HCT116 (cell line): Measurements from ENCODE around the gene RANBP10. TPM values are rescaled to one million over a fixed set of nuclear protein-coding genes. Genes with fewer than 3 reads are reported as not detected.

Experiments used
- ATAC-seq: fragments of 200-7000 bp; cut with Tn5 transposase; 2 replicates; pipeline ENCODE4 v1.9.1; 2020; ENCODE audit warnings: mild to moderate bottlenecking, moderate library complexity
- BruUV-seq: library from RNA; stranded (reverse); fragments of 400-500 nt; replicated peaks from 2 replicates; lab custom pipeline; 2021; lab: Mats Ljungman, UMichigan
- CTCF ChIA-PET: fragments of 300-600 bp; sonication (Branson Sonifier 250); formaldehyde crosslinking; loops from one replicate; lab custom pipeline; 2021; ENCODE audit warnings: antibody characterized with exemption; lab: Charles Lee
- POLR2A ChIA-PET: fragments of 300-600, 350-600 bp; sonication (Branson Sonifier 250); formaldehyde crosslinking; loops from one replicate; lab custom pipeline; 2021; ENCODE audit warnings: antibody characterized with exemption; lab: Charles Lee
- RAD21 ChIA-PET, 2 experiments: fragments of 300-600 bp; sonication (Branson Sonifier 250); formaldehyde crosslinking; loops; one replicate each; lab custom pipeline; 2023; ENCODE audit warnings: low total read pairs in 2 of 2; ENCODE audit not compliant: uncharacterized antibody in 2 of 2, unreplicated experiment in 2 of 2, low non-redundant PET in 1 of 2; lab: Charles Lee
- DNase-seq: peaks from one replicate; pipeline ENCODE4 v3.0.0-alpha.2; 2010; ENCODE audit warnings: low read depth, low spot score
- H2AFZ ChIP-seq: fragments of 200-600 bp; shearing (Covaris generic), sonication (generic); 2 replicates; pipeline ENCODE4 v1.6.1; 2017; ENCODE audit warnings: low read depth, mixed run types, mixed read lengths, antibody characterized with exemption, low read length; ENCODE audit not compliant: poor library complexity, severe bottlenecking
- H3K27ac ChIP-seq: 2 replicates; pipeline ENCODE4 v1.5.1; 2012; ENCODE audit warnings: low read depth, low read length
- H3K27me3 ChIP-seq: fragments of 200-600 bp; sonication (generic); 2 replicates; pipeline ENCODE4 v1.6.1; 2016; ENCODE audit warnings: mixed run types, low read length, mixed read lengths; ENCODE audit not compliant: insufficient read depth
- H3K36me3 ChIP-seq, 2 experiments: fragments of 200-500 bp in 1 of 2; fragments of 200-600 bp in 1 of 2; sonication (Bioruptor generic) in 1 of 2; sonication (generic) in 1 of 2; 2 replicates each; pipeline versions ENCODE4 v1.5.1 to v1.6.1; 2014 to 2016; ENCODE audit warnings: low read length in 2 of 2, inconsistent platforms in 1 of 2, mixed read lengths in 1 of 2, mixed run types in 1 of 2; ENCODE audit not compliant: insufficient read depth in 2 of 2, control insufficient read depth in 1 of 2
- H3K4me1 ChIP-seq, 2 experiments: fragments of 200-600 bp in 1 of 2; sonication (generic) in 1 of 2; 2 replicates each; pipeline versions ENCODE4 v1.5.1 to v1.6.1; 2012 to 2017; ENCODE audit warnings: low read length in 2 of 2, inconsistent platforms in 1 of 2, mild to moderate bottlenecking in 1 of 2, mixed read lengths in 1 of 2, mixed run types in 1 of 2, moderate library complexity in 1 of 2; ENCODE audit not compliant: insufficient read depth in 2 of 2, control insufficient read depth in 1 of 2
- H3K4me2 ChIP-seq: fragments of 200-600 bp; sonication (generic); 2 replicates; pipeline ENCODE4 v1.6.1; 2017; ENCODE audit warnings: mixed run types, low read length, mixed read lengths
- H3K4me3 ChIP-seq, 2 experiments: fragments of 200-600 bp in 1 of 2; sonication (generic) in 1 of 2; replicated peaks in 1 of 2; 2 replicates each; pipeline ENCODE4 v1.5.1; 2011 to 2016; ENCODE audit warnings: low read length in 2 of 2, control low read depth in 1 of 2, low read depth in 1 of 2, mild to moderate bottlenecking in 1 of 2, mixed read lengths in 1 of 2, mixed run types in 1 of 2
- H3K79me2 ChIP-seq: fragments of 200-600 bp; sonication (generic); 2 replicates; pipeline ENCODE4 v1.6.1; 2017; ENCODE audit warnings: mild to moderate bottlenecking, mixed run types, low read length, moderate library complexity, mixed read lengths; ENCODE audit not compliant: insufficient read depth
- H3K9ac ChIP-seq: fragments of 200-600 bp; sonication (generic); 2 replicates; pipeline ENCODE4 v1.6.1; 2016; ENCODE audit warnings: low read length, mixed read lengths
- H3K9me2 ChIP-seq: fragments of 200-600 bp; sonication (generic), shearing (Covaris generic); 2 replicates; pipeline ENCODE4 v1.6.1; 2017; ENCODE audit warnings: mixed run types, mild to moderate bottlenecking, moderate library complexity; ENCODE audit not compliant: insufficient read depth
- H3K9me3 ChIP-seq, 2 experiments: fragments of 200-500 bp in 1 of 2; fragments of 200-600 bp in 1 of 2; sonication (Bioruptor generic) in 1 of 2; sonication (generic) in 1 of 2; 2 replicates each; pipeline ENCODE4 v1.6.1; 2014 to 2017; ENCODE audit warnings: low read length in 2 of 2, mixed read lengths in 2 of 2, inconsistent platforms in 1 of 2, low read depth in 1 of 2, mild to moderate bottlenecking in 1 of 2, mixed run types in 1 of 2, moderate library complexity in 1 of 2; ENCODE audit not compliant: control insufficient read depth in 1 of 2, insufficient read depth in 1 of 2
- H4K20me1 ChIP-seq: fragments of 200-600 bp; sonication (generic), shearing (Covaris generic); 2 replicates; pipeline ENCODE4 v1.6.1; 2017; ENCODE audit warnings: mixed run types, mild to moderate bottlenecking, moderate library complexity; ENCODE audit not compliant: insufficient read depth
- EZH2 ChIP-seq: fragments of 200-600 bp; sonication (generic); IDR thresholded peaks from 2 replicates; pipeline ENCODE4 v1.6.1; 2017; ENCODE audit warnings: antibody characterized with exemption, mixed run types
- EZH2phosphoT487 ChIP-seq: fragments of 200-600 bp; IDR thresholded peaks from 2 replicates; pipeline ENCODE4 v1.6.1; 2018; ENCODE audit warnings: antibody characterized with exemption, borderline replicate concordance
- FOSL1 ChIP-seq: IDR thresholded peaks from 2 replicates; pipeline ENCODE4 v1.6.1; 2012; ENCODE audit warnings: low read depth
- JUND ChIP-seq: IDR thresholded peaks from 2 replicates; pipeline ENCODE4 v1.6.1; 2012
- POLR2A ChIP-seq: IDR thresholded peaks from 2 replicates; pipeline ENCODE4 v1.7.0; 2011; ENCODE audit warnings: borderline replicate concordance; ENCODE audit not compliant: insufficient read depth, insufficient read length; ENCODE audit errors: extremely low read depth
- POLR2AphosphoS5 ChIP-seq: IDR thresholded peaks from 2 replicates; pipeline ENCODE4 v1.6.1; 2011; ENCODE audit warnings: mild to moderate bottlenecking, low read depth, low read length, moderate library complexity
- RAD21 ChIP-seq: IDR thresholded peaks from 2 replicates; pipeline ENCODE4 v1.6.1; 2012; ENCODE audit warnings: low read depth, mild to moderate bottlenecking
- SP1 ChIP-seq: IDR thresholded peaks from 2 replicates; pipeline ENCODE4 v1.6.1; 2012; ENCODE audit warnings: low read depth
- SRF ChIP-seq: IDR thresholded peaks from 2 replicates; pipeline ENCODE4 v1.6.1; 2012; ENCODE audit warnings: low read depth
- TCF7L2 ChIP-seq: IDR thresholded peaks from 2 replicates; pipeline ENCODE4 v1.7.0; 2011; ENCODE audit warnings: borderline replicate concordance, inconsistent platforms; ENCODE audit not compliant: insufficient read depth, insufficient read length; ENCODE audit errors: extremely low read depth
- YY1 ChIP-seq: IDR thresholded peaks from 2 replicates; pipeline ENCODE4 v1.6.1; 2011; ENCODE audit warnings: low read length, low read depth, moderate library complexity, mild to moderate bottlenecking; ENCODE audit not compliant: insufficient replicate concordance; ENCODE audit errors: extremely low read depth
- ZFX ChIP-seq: fragments of 450-650 bp; IDR thresholded peaks from 2 replicates; pipeline ENCODE4 v1.6.1; 2017
- ZNF274 ChIP-seq: fragments of 200-500 bp; sonication (Bioruptor generic); IDR thresholded peaks from 2 replicates; pipeline ENCODE4 v1.6.1; 2014; ENCODE audit warnings: mild to moderate bottlenecking, low read depth, low read length, inconsistent platforms
- intact Hi-C: fragments of 100-400 bp; cut with micrococcal nuclease; formaldehyde crosslinking; loops from 2 replicates; pipeline ENCODE4 v1.10.0; 2022
- total RNA-seq: library from RNA; stranded (reverse); gene quantifications from one replicate; pipeline ENCODE4 v1.2.1, GENCODE V29; 2021; ENCODE audit not compliant: unreplicated experiment
- TF ChIP-seq, protein P1 (sequence below): IDR thresholded peaks from 2 replicates; pipeline ENCODE4 v1.6.1; 2011; ENCODE audit warnings: mild to moderate bottlenecking, low read length, moderate library complexity; ENCODE audit not compliant: insufficient replicate concordance; ENCODE audit errors: extremely low read depth

RANBP10 gene
- total RNA-seq, 1 experiment from 2014 or later: 16.9 TPM

DNA sequence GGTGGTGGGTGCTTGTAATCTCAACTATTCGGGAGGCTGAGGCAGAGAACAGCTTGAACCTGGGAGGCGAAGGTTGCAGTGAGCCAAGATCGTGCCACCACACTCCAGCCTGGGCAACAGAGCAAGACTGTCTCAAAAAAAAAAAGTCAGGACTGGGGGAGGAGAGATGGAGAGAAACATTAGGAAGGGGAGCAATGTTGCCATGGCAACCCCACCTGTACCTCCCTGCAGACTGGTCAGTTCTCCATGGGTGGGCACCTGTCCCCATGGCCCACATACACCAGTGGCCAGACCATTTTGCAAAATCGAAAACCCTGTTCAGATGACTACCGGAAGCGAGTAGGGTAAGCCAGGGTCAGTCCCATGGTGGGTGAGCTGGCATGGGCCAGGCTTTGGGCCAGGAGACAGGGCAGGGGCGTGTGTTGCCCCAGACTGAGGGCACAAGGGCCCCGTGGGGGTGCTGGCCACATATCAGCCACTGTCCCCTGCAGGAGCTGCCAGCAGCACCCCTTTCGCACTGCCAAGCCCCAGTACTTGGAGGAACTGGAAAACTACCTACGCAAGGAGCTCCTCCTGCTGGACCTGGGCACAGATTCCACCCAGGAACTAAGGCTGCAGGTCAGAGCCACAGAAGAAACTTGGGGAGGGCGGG lies 14.4 kb upstream of the RANBP10 start:
- Histone ChIP-seq H3K4me1 (peaks cover 0 to 3% of the 10 kb centered on the region in 2 experiments; a peak in 1 of 4 replicates), H2AFZ (no peak overlapping the region), H3K9ac (no peak overlapping the region), H3K9me2 (no peaks in the 10 kb centered on the region)
- intact Hi-C loops: no loop called here
- POLR2A ChIA-PET: interaction anchor here (0.6 kb wide), 2 partner anchors 45 to 1110 kb away, joined by 3 read pairs; no protein-coding TSS in a partner anchor
- TF ChIP-seq JUND (no peak), ZFX (no peak), TCF7L2 (no peak), POLR2A (no peak), YY1 (no peak), FOSL1 (no peak), POLR2AphosphoS5 (no peak), ZNF274 (no peak), EZH2phosphoT487 (no peak), RAD21 (no peak; the same call in 1 of the 2 replicates), EZH2 (no peak), SP1 (no peak), SRF (no peak)
- TF ChIP-seq, protein P1, sequence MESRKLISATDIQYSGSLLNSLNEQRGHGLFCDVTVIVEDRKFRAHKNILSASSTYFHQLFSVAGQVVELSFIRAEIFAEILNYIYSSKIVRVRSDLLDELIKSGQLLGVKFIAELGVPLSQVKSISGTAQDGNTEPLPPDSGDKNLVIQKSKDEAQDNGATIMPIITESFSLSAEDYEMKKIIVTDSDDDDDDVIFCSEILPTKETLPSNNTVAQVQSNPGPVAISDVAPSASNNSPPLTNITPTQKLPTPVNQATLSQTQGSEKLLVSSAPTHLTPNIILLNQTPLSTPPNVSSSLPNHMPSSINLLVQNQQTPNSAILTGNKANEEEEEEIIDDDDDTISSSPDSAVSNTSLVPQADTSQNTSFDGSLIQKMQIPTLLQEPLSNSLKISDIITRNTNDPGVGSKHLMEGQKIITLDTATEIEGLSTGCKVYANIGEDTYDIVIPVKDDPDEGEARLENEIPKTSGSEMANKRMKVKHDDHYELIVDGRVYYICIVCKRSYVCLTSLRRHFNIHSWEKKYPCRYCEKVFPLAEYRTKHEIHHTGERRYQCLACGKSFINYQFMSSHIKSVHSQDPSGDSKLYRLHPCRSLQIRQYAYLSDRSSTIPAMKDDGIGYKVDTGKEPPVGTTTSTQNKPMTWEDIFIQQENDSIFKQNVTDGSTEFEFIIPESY: no peak
- TF ChIP-seq, all 23 proteins: peak for 0
- Histone ChIP-seq H3K4me3 (no peak overlapping the region), H3K4me2 (no peak overlapping the region), H3K79me2 (no peaks in the 10 kb centered on the region), H3K36me3 (no peaks in the 10 kb centered on the region), H3K9me3 (no peaks in the 10 kb centered on the region), H4K20me1 (no peaks in the 10 kb centered on the region), H3K27ac (no peak overlapping the region), H3K27me3 (no peaks in the 10 kb centered on the region)
- ATAC-seq: no peak
- no peak for DNase-seq
- BruUV-seq: no TSS peak
- CTCF ChIA-PET: interaction anchor here (0.6 kb wide), 1 partner anchor 994 kb away, joined by 3 read pairs; no protein-coding TSS in a partner anchor
- RAD21 ChIA-PET: no interaction called here
